ENCODE measurements around the gene MAPK13.
A peak's percentile ranks its signal among the peaks of the same experiment; 100 is the strongest.
"Not testable (repeated sequence)": the region's sequence is repeated elsewhere in the genome, so short reads cannot be mapped to it uniquely, and the experiment has no call there.

Gene MAPK13

GRCh38 chr6:36129941-36130666, at the start of gene MAPK13:
TSS of gene MAPK13 (plus strand) at chr6:36130513. CDS start at chr6:36130583, 70 bp downstream.
- peak; percentile 24 for DNase-seq

DNA sequence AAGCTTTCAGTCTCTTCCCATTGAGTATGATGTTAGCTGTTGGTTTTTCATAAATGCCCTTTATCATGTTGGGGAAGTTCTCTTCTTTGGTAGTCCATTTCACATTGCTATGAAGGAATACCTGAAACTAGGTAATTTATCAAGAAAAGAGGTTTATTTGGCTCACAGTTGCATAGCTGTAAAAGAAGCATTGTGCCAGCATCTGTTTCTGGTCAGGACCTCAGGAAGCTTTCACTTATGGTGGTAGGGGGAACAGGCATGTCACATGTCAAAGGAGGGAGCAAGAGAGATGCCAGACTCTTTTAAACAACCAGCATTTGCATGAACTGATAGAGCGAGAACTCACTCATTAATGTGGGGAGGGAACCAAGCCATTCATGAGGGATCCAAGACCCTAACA, 48.0 kb upstream of the MAPK13 start:
- DNase-seq, result no peak

GRCh38 chr6:36083446-36083845, 46.9 kb upstream of the MAPK13 start:
- no peak for DNase-seq

DNA sequence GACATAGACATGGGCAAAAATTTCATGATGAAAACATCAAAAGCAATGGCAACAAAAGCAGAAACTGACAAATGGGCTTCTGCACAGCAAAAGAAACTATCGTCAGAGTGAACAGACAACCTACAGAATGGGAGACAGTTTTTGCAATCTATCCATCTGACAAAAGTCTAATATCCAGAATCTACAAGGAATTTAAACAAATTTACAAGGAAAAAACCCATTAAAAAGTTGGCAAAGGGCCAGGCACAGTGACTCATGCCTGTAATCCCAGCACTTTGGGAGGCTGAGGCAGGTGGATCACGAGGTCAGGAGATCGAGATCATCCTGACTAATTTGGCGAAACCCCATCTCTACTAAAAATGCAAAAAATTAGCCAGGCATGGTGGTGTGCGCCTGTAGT, 42.1 kb upstream of the MAPK13 start:
- DNase-seq, result not testable (repeated sequence)

DNA sequence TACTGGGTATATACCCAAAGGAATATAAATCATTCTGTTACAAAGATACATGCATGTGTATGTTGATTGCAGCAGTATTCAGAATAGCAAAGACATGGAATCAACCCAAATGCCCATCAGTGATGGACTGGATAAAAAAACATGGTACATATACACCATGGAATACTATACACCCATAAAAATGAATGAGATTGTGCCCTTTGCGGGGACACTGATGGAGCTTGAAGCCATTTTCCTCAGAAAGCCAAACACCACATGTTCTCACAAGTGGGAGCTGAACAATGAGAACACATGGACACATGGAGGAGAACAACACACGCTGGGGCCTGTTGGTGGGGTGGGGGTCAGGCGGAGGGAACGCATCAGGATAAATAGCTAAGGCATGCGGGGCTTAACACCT, 41.3 kb upstream of the MAPK13 start:
- no peak for DNase-seq

DNA sequence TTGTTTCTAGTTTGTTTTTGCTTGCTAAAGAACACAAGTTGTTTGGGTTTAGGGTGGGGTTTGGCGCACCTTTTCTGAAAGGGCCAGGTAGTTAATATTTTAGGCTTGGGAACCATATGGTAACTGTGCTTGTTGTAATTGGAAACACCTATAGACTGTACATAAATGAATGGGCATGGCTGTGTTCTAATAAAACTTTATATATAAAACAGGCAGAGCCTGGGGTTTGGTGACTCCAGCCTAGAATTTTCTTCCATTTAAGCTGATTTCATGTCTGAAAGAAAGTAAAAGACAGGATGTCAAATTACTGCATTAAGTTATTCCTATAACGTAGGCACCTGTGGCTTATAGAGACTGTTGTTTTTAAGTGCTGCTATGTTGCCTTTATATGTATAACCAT, 36.1 kb upstream of the MAPK13 start:
- DNase-seq, result no peak

DNA sequence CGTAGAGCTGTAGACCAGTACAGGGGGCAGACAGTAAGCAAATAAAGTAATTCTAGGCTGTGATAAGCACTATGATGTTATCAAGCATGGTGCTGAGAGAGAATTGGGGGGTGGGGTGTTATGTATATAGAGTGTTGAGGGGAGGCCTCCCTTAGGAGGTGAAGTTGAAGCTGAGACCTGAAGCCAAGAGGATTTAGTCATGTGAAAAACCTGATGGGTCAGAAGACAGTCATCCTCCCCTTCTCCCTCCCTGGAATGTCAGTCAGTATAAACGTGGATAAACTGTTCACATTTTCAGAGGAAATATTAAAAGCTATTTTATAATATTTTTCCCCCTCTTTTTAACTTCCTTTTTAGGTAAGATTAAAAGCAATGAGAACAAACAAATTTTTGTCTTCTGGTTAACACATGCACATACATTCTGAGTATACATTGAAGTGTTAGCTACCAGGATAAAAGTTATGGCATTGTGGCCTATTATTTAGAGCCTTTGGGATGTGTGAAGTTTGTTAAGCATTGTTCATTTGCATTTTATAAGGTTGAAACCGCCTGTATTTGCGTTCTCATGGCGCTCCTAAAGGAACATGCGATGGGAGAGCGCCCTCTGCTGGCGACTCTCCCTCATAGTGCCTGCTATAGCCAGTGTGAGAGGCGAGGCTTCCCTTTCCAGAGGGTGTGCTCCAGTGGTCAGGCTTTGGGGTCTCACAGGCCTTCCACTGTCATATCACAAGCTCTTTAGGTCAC, 35.4 kb upstream of the MAPK13 start:
- DNase-seq, result peak; percentile 84

GRCh38 chr6:36095497-36096391, 34.6 kb upstream of the MAPK13 start:
- no peak for DNase-seq

GRCh38 chr6:36098253-36098919, 31.9 kb upstream of the MAPK13 start:
- DNase-seq, result no peak

- DNase-seq, result no peak
These were observed 31.2 kb upstream of the MAPK13 start for GRCh38 chr6:36098920-36099647.

- DNase-seq, result no peak
These were observed 30.3 kb upstream of the MAPK13 start for GRCh38 chr6:36099869-36100483.

DNA sequence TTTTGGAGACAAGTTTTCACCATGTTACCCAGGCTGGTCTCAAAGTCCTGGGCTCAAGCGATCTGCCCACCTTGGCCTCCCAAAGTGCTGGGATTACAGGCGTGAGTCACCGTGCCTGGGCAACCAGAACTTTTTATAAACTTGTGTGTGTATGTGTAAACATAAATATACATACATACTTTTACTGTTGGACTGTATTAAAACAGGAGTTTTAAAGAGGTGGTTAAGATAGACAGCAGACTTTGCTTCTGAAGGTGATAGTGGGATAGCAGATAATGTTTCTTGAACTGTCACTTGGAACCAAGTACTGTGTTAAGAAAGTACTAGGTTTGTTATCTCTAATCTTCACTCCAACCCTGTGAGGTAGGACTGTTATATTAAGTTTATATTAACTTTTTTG, 28.6 kb upstream of the MAPK13 start:
- no peak for DNase-seq

DNA sequence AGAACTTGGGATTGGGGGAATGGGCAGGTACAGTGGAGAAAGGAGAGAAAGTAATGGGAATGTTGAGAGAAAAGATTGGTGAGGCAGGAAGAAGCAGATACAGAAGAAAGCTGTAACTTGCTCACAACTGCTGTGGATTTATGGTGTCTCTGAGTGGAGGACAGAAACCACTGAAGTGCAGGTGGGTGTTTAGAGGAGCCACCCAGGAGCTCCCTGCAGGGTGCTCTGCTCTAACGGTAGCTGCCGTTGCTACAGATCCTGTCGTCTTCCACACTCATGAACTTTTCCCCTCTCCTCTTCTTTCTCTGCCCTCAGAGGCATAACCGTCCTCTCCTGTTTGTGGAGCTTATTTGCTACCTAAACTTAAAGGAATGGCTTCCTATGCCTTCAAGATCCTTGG, 27.5 kb upstream of the MAPK13 start:
- no peak for DNase-seq

- no peak for DNase-seq
These were observed 25.5 kb upstream of the MAPK13 start for GRCh38 chr6:36104836-36105235.

- no peak for DNase-seq
These were observed 21.2 kb upstream of the MAPK13 start for GRCh38 chr6:36109092-36109491.

DNA sequence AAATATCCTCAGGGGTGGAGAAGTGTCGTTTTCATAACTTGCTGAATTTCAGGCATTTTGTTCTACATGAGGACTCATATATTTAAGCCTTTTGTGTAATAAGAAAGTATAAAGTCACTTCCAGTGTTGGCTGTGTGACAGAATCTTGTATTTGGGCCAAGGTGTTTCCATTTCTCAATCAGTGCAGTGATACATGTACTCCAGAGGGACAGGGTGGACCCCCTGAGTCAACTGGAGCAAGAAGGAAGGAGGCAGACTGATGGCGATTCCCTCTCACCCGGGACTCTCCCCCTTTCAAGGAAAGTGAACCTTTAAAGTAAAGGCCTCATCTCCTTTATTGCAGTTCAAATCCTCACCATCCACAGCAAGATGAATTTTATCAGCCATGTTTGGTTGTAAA, 20.3 kb upstream of the MAPK13 start:
- no peak for DNase-seq

DNA sequence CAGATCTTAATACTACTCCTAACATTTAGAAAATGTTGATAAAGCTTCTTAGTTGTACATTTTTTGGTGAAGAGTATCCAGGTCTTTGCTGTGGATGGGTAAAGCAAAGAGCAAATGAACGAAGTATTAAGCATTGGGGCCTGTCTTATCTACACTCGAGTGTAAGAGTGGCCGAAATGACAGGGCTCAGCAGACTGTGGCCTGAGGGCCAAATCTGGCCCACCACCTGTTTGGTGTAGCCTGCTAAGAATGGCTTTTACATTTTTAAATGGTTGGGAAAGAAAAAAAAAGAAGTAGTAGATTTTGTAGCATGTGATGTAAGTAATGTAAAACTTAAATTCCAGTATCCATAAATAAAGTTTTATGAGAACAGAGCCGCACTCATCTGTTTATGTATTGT, 19.4 kb upstream of the MAPK13 start:
- DNase-seq, result no peak

DNA sequence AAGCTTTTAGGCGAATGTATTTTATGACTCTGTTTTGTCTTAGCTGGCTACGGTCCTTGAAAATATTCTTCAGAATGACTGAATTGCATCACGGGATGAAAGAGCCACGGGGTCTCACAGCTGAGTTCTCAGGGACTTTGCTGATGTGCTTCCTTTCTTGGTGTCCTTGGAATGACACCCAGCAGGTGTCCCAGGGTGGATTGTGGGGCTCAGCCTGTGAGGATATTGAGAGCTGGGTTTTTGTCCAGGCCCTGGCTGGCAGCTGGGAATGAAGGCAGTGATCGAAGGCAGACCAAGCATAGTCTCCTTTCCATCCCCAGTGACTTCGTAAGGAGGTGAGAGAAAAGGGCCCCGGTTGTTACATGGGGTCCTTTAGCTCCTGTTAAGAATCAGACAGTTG, 18.8 kb upstream of the MAPK13 start:
- DNase-seq, result no peak

- no peak for DNase-seq
These were observed 17.3 kb upstream of the MAPK13 start for GRCh38 chr6:36113049-36113448.

DNA sequence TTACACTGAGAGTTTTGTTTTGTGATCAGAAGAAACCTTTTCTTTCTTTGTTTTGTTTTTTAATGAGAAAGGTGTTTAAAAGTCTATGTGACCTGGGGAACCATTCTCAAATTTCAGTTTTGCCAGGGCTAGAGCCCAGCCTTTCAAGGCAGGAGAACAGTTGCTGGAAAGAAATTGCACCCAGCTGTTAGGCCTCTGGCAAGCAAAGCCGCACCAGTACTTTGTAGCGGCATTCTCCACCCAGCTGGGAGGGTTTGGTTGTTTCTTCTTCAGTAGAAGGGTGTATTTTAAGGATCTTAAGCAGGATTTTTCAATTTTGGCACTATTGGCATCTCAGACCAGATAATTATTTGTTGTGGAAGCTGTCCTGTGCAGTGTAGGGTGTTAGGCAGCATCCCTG, 16.6 kb upstream of the MAPK13 start:
- DNase-seq, result no peak

DNA sequence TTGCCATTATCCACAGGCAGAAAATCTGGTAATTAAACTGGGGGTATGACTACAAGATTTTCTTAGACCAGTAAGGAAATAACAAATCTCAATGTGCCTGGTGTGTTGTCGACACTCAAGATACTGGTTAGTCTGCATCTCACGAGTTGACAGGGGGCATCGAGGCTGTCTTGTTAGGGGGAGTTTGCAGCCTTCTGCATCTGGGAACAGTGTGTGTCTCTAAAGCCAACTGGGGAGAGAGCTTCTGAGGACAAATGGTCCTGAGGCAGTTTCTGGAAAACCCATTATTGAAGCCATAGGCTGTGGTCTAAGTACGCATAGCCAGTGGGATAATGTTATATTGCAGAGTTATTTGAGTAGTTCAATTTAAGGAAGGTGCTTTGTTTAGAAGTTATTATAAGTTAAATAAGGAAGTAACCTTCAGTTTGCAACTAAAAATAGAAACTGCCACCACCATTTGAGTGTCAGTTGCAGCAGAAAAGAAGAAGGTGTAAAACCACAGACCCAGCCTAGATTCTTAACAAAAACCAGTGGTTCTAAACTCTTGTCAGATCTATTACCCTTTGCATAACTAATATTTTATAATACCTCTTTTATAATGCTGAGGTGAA, 15.4 kb upstream of the MAPK13 start:
- DNase-seq, result peak; percentile 48
